GM12873 (cell line): ENCODE results near the gene SLC6A18.

Experiments
- CTCF ChIP-seq: IDR thresholded peaks from 2 replicates; pipeline ENCODE4 v1.5.1; 2012; ENCODE audit warnings: low read depth, mild to moderate bottlenecking, moderate library complexity, low read length, control low read depth; ENCODE audit not compliant: insufficient read depth; ENCODE audit errors: missing control alignments

SLC6A18 gene

GRCh38 chr5:1185038-1185627 lies 40.0 kb upstream of the SLC6A18 start:
- TF ChIP-seq CTCF, result no peak

- no peak for TF ChIP-seq CTCF
Observed at GRCh38 chr5:1185629-1186350, 39.4 kb upstream of the SLC6A18 start.

- TF ChIP-seq CTCF, result no peak
Observed at GRCh38 chr5:1186351-1187233, 38.6 kb upstream of the SLC6A18 start.

GRCh38 chr5:1187234-1187949 lies 37.8 kb upstream of the SLC6A18 start:
- no peak for TF ChIP-seq CTCF

GRCh38 chr5:1187950-1188334 lies 37.2 kb upstream of the SLC6A18 start:
- TF ChIP-seq CTCF, result no peak

- no peak for TF ChIP-seq CTCF
Observed at GRCh38 chr5:1188464-1188863, 36.7 kb upstream of the SLC6A18 start.
